GM19324 (cell line): ENCODE results near the gene PTPRG.
"Not testable (repeated sequence)": the region's sequence is repeated elsewhere in the genome, so short reads cannot be mapped to it uniquely, and the experiment has no call there.

Experiments
- ATAC-seq: cut with Tn5 transposase; IDR thresholded peaks from one replicate; pipeline ENCODE4 v1.9.1; 2021; ENCODE audit warnings: mild to moderate bottlenecking, moderate library complexity; ENCODE audit not compliant: unreplicated experiment, low FRiP score

Gene PTPRG

DNA sequence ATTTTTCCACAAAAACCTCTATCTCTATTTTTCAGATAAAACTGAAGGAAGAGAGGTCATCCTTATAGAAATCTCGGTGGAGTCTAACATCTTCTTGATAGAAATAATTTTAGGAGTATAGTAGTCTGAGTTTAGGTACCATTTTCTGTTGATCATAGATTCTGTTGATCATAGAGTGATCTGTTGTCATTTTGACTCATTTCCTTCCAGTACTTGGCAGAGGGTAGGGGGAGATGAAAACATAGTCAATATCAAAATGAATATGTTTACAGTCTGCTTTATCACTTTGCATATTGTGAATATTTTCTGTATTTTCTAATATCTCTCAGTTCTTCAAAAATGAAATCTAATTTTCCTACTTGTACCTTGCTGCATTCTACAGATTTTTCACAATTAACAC lies 458.5 kb downstream of the PTPRG start:
- ATAC-seq, result no peak

DNA sequence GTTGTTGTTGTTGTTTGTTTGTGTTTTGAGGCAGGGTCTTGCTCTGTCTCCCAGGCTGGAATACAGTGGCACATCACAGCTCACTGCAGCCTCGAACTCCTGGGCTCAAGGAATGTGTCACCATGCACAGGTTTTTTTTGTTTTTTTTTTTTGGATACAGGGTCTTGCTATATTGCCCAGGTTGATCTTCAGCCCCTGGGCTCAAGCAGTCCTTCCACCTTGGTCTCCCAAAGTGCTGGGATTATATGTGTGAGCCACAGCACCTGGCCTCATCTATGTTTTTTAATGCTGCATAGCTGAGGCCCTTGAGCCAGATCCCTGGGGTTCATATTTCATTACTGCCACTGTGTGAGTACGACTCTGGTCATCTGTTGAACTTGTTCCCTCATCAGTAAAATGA lies 459.3 kb downstream of the PTPRG start:
- ATAC-seq, result no peak

DNA sequence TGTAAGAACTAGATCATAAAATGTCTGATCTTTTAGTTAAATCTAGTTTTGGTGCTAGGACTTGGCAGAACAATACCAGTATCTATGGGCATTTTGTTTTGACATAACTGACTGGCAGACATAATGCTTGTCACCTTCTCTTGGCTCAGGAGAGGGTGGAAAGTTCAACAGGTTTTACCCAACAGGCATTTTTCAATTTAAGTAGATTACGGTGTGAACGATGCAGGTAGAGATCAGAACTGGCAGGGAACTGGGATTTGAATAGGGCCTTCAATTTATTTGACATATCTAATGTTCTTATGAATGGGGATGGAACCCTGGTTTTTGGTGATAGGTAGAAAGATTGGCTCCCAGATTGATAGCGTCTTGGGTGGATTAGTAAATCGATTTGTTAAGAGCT lies 460.9 kb downstream of the PTPRG start:
- no peak for ATAC-seq

DNA sequence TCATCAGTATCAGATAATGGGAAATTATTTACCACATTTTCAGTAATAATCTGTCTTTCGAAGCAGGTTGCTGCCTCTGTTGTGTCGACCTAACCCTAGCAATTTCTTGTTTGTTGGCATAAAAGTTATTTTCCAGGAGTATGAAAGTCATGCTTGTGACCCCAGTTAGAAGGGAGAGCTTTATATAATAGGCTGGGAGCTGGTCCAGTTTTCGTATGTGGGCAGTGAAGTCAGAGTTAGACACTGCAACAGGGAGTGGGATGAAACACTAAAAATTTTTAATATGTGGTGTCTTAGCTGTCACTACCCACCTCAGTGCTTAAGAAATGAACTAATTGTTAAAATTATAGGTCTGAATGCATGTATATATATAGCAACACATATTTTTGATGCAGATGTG lies 463.5 kb downstream of the PTPRG start:
- ATAC-seq, result no peak

DNA sequence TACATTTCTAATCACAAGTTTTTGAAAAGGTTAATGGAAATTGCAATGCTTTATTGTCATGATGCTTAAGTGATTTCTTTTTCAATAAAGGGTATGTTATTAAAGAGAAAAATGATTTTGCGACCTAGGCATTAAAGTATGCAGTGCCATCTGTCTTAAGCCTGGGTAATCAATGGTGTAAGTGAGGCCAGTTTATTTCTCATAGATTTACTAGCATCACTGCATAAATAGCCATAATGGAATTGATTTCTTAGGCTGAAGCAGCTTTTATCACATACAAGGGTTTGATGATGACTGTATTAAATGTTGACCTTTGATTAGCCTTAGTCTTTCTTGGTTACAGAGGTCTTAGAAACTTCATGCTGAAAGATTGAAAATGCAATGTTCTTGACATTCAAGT lies 464.5 kb downstream of the PTPRG start:
- ATAC-seq, result no peak

DNA sequence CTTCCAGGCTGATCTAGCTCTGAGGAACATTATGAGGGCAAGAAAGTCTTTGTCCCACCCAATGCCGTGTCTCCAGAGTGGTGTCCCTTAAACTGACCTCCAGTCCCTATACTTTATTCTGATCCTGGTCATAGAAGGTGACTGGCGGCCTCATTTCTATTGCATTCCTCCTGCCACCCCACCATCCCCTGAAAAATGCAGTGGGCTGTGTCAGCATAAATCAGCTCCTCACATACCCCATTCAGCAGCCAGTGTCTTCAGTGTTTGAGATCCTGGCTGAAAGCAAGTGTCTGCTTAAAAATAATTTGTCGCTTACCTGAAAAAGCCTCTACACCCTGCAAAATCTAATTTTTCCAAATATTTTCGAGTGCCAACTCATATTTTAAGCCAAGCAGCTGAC lies 465.9 kb downstream of the PTPRG start:
- no peak for ATAC-seq

DNA sequence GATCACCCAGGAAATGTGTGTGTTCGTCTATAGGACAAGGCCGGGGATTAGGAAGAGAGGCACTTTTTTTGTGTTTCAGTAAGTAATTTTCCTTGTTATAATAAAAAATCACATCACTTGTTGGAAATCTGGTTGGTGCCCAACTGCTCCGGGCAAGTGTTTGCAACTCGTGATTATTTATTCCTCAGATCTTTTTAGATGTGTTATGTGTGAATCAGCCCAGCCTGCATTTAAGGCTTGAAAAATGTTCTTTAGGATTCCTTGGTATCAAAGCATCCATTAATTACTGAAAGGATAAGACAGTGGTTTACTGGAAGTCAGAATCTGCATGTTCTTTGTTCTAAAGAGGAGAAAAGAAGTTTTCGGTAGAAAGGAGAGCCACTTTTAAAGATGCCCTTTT lies 466.4 kb downstream of the PTPRG start:
- ATAC-seq, result no peak

DNA sequence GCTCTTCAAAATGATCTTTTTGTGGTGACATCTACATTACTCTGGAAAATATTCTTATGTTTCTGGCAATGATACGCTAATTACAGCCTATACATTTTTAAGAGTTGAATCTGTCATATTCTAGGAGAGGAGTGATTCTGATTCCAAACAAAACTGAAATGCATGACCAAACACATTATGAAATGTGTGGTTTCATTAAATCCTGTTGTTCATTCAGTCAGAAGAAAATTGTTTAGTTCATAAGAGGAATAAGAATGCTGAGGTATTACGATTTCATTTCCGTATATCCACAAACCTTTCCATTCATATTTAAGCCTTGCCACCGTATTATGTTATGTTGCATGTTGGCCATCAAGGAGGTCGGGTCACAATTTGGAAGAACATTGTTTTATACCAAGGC lies 466.9 kb downstream of the PTPRG start:
- ATAC-seq, result no peak

DNA sequence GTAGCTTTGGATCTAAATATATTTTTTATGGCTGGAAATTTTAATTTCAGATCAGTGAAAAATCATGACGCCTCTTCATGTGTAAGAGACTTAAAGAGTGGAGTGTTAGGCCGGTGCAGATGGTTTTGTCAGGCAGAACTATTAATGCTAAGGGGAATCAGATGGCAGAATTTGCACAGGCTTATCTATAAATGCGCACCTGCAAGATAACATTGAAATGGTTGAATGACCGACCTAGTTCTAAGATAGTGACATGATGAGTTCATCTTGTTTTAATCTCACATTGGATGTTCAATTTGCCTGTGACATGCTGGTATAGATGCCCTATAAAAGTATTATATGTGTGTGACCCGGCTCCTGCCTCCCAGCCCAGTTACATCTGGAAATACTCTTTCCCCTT lies 471.4 kb downstream of the PTPRG start:
- ATAC-seq, result no peak

DNA sequence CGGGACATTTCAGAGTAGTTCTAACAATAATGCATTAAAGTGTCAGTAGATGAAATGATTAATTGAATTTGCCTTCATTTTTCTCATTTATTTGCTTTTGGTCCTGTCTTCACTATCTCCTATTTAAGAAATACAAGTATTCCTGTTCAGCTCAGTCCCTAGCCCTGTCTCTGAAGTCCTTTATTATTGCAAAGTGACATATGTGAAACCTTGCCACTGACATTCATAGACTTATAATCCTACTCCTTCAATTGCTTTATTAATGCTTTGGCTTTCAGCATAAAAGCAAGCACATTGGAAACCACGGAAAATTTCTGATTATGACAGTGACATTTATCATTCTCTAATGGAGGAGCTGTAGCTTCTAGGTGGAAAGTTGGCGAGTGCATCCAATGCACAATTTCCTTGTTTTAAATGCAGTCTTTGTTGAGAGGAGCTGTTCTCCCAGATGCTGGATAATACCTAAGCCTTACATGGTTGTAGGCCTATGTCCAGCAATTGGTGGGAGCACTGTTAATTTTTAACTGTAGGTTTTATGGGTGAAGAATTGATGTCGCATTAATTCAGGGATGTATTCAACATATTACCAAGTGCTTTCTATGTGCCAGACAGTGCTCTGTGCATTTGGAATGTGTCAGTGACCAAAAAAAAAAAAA lies 474.2 kb downstream of the PTPRG start:
- ATAC-seq, result no peak

DNA sequence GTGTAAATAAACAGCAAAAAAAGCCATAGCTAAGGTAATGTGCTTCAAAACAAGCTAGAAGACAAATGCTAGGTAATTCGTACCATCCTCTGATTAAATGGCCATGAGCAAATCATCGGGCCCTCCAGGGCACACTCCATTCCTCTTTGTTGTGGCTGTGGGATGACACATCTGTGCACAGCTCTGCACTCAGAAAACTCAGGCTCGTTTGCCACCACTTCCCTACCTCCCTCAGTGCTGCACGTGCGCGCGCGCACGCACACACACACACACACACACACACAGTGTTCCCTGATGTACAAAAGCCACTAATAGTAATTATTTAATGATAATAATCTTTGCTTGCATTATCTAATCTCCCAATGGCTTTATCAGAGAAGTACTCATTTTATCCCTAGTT lies 475.4 kb downstream of the PTPRG start:
- ATAC-seq, result no peak

DNA sequence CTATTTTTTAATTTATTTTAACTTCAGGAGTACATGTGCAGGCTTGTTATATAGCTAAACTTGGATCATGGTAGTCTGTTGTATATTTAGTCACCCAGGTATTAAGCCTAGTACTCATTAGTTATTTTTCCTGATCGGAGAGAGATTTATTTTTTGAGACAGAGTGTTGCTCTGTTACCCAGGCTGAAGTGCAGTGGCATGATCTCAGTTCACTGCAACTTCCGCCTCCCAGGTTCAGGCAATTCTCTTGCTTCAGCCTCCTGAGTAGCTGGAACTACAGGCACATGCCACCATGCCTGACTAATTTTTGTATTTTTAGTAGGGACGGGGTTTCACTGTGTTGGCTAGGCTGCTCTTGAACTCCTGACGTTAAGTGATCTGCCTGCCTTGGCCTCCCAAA lies 477.4 kb downstream of the PTPRG start:
- not testable (repeated sequence) for ATAC-seq

DNA sequence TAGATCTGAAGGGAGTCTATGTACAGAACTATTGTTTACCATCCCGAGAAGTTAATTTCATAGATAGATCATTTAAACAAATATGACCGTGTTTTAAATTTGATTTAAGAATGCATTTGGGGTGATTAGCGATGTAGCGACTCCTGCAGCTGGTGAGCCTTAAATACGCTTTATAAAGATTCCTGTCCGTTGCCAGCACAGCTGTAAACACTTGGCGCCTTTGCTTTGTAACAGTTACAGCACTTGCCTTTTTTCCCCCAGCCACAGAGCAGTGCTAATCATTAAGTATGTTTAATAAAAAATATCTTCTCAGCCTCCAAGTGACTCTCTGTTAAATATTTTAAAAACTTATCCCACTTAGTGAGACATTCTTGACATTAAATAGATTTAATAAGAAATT lies 478.2 kb downstream of the PTPRG start:
- ATAC-seq, result no peak

DNA sequence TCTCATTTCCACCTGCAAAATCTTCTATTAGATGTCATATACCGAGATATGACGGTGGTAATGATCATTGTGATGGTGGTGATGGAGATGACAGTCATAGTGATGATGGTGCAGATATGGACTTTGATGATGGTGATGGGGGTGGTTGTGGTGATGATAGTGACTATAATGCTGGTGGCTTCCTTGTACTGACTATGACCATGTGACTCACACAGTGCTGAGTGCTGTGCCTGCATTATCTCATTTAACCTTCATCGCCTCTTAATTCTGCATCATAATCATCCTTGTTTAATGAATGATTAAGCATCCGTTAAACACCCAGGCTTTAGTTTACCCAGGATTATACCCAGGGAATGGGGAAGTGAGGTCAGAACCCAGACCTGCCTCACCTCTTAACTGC lies 480.3 kb downstream of the PTPRG start:
- no peak for ATAC-seq

DNA sequence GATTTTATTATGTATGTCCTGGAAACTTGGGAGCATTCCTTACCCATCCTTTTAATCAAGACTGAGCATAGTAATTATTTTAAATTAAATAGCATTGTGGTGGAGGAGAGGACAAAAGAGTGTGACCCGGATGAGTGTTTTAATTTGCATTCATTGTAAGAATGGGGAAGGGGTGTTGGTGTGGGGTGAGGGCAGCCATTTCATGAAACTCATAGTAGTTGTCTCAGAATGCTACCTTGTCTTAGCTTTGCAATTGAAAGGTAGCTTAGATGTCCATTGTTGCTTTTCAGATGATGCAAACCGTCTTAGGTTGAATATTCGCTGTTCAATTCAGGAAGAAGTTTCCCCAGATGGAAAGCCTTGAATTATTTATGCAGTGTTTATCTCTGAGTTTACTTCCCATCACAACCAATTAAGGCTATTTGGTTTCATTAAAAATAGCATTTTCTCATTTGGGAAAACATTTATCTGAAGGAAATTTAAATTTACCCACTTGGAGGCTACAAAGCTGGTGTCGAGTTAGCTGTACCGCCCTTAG lies 483.6 kb downstream of the PTPRG start:
- no peak for ATAC-seq

DNA sequence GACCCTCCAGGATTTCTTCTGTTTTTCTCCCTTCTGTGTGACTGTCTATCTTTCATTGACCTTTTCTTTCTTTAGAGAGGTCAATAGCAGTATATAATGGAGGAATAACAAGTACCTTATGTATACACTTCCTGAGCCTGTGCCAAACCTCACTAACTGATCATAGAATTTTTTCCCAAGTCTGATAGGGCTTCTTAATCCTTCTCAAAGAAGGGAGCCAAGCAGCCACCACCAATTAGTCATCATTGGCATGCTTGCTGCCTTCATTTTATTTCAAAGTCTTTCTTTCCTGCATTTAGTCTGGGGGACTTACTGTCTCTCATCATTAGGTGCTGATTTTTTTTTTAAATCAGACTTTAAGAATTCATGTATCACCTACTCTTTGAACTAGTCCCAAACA lies 485.0 kb downstream of the PTPRG start:
- no peak for ATAC-seq

DNA sequence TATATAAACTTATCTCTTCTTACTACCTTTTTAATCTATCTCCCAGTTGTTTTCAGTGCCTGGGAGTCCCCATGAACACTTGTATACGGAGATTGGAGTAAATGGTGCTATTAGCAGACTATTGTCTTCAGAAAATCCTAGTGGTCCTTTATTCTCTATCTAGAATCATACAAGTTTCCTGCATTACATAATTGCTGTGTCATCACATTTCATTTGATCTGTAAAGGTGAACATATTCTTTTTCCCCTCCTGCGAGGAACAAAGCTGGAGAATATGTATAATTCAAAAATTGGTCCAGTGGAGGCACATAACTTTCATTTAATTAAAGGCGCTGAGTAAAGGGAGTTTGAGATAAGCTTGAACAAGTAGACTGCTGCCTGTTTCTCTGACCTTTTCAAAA lies 487.2 kb downstream of the PTPRG start:
- ATAC-seq, result no peak

DNA sequence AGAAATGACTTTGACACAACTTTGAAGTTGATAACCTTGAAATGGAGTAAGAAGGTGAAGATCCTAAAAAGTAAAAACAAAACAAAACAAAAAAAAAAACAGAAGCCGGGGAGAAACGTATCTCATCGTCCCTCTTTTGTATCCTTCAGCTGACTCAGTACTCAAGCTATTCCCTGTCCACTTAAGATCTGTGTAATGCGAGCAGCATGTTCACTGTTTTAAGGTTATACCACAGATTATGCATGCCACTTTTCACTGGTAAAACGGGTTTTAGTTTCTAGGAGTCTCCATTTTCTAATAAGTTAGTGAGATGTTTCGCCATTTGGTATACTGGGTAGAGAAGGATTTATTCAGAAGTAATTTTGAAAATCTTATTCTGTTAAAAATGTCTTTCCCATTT lies 487.7 kb downstream of the PTPRG start:
- no peak for ATAC-seq

DNA sequence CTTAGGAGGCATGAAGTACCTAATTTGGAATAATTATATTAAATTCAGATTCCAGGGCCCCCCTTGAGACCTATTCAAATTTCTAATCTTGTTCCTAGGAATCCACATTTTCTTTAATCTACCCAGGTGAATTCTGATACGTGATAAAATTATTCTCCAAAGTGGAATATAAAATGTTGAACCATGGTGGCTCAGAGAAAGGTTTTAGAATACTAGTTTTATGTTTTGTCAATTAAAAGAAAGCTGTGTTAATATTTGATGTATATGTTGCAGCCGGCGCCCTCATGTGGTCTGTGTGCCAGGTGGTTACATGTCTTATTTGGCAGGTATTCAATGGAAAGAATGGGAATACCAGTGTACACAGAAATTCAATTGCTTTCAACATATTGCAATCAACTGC lies 490.1 kb downstream of the PTPRG start:
- ATAC-seq, result no peak

DNA sequence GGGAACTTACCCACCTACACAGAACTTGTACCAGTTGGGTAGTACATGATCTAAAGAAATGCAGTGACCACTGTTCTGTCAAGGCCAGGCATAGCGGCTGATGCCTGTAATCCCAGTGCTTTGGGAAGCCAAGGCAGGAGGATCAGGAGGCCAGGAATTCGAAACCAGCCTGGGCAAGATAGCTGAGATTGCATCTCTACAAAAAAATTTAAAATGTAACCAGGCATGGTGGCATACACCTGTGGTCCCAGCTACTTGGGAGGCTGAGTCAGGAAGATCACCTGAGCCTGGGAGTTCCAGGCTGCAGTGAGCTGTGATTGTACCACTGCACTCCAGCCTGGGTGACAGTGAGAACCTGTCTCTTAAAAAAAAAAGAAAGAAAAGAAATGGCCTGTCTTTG lies 491.0 kb downstream of the PTPRG start:
- ATAC-seq, result no peak

DNA sequence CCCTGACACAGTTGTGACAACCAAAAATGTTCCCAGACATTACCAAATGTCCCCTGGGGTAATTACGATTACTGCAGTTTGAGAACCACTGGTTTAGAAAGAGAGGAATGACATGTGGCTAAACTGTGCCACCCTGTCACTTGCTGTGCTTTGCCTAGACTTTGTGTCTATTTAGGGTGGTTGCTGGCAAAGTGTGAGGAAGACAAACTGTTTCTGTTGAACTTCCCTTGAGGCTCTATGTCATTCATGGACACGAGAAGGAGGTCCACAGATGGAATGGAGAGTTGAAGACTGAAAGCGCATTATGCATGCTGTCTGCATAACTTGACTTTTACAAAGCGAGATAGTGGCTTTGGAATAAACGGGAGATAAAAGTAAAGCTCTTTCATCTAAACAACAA lies 495.3 kb downstream of the PTPRG start:
- no peak for ATAC-seq

DNA sequence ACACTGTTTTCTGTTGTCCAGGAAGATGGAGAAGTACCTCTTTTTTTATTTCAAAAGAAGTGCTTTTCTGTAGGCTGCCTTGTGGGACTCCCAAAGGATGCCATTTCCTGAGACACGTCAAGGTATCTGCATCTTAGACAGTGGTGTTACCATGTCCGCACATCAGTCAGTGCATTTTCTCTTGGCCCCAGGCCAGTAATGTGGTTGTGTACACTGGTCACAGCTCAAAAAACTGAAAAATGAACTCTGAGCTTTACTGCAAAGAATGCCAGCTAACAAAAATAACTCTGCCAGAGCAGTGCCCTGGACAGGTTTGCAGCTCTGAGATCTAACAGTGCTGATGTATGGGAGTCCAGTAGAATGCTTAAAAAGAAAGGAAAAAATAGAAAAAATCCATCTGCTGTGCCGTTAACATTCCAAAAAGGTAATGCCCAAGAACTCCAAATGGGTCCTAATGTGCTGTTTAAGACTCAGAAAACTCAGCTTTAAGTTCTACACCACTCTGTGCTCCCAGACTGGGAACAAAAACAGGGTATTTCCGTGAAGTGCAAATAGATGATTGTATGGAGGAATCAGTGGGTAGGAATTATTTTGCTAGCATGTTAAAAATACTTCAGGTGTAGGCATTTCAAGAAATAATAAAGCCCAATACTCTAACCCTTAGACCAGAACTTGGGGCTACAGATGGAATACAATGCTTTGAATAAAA lies 496.1 kb downstream of the PTPRG start:
- ATAC-seq, result no peak
